ENCODE data around the gene VWA5A. TPM values are rescaled to one million over a fixed set of nuclear protein-coding genes. Genes with fewer than 3 reads are reported as not detected.

VWA5A gene
- polyA plus RNA-seq, 1 donor from 2014 or later = 82.2 TPM

GRCh38 chr11:124193221-124194010 lies 78.2 kb downstream of the VWA5A start:
- no peaks in the 10 kb centered on the region for H3K36me3 ChIP-seq (ENCODE audit: insufficient read depth, low read length)
- no peaks in the 10 kb centered on the region for H3F3A ChIP-seq (ENCODE audit: insufficient read depth, low read length, poor library complexity, severe bottlenecking)
- H3K27me3 ChIP-seq (ENCODE audit: insufficient read depth, low read depth, low read length) = no peaks in the 10 kb centered on the region
- H3K79me2 ChIP-seq (replicated peaks; ENCODE audit: insufficient read depth, low read length) = no peaks in the 10 kb centered on the region
- no peaks in the 10 kb centered on the region for H3K9me2 ChIP-seq (ENCODE audit: insufficient read depth, low read length)
- H3K4me2 ChIP-seq (ENCODE audit: low read length) = no peak overlapping the region
- H3K9me3 ChIP-seq (ENCODE audit: low read length) = no peaks in the 10 kb centered on the region
- no peak overlapping the region for H3K9ac ChIP-seq (ENCODE audit: low read length)
- H3K4me3 ChIP-seq (ENCODE audit: low read length) = no peak overlapping the region
- H2AFZ ChIP-seq (ENCODE audit: low read depth, low read length) = no peak overlapping the region
- H3K27ac ChIP-seq (ENCODE audit: low read length) = no peak overlapping the region
- H4K20me1 ChIP-seq (ENCODE audit: insufficient read depth) = no peaks in the 10 kb centered on the region
- no peak for TF ChIP-seq SMC3 (conservative IDR thresholded peaks at IDR 0.05; ENCODE audit: poor library complexity)
- no peak for TF ChIP-seq POLR2AphosphoS5 (IDR thresholded peaks at IDR 0.05)
- TF ChIP-seq EZH2 (IDR thresholded peaks at IDR 0.05; ENCODE audit: borderline replicate concordance, insufficient read depth, low read length, poor library complexity, severe bottlenecking) = no peak
- no peak for TF ChIP-seq EP300 (conservative IDR thresholded peaks at IDR 0.05; ENCODE audit: poor library complexity, severe bottlenecking)
- TF ChIP-seq, protein P1, sequence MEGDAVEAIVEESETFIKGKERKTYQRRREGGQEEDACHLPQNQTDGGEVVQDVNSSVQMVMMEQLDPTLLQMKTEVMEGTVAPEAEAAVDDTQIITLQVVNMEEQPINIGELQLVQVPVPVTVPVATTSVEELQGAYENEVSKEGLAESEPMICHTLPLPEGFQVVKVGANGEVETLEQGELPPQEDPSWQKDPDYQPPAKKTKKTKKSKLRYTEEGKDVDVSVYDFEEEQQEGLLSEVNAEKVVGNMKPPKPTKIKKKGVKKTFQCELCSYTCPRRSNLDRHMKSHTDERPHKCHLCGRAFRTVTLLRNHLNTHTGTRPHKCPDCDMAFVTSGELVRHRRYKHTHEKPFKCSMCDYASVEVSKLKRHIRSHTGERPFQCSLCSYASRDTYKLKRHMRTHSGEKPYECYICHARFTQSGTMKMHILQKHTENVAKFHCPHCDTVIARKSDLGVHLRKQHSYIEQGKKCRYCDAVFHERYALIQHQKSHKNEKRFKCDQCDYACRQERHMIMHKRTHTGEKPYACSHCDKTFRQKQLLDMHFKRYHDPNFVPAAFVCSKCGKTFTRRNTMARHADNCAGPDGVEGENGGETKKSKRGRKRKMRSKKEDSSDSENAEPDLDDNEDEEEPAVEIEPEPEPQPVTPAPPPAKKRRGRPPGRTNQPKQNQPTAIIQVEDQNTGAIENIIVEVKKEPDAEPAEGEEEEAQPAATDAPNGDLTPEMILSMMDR (IDR thresholded peaks at IDR 0.05; ENCODE audit: poor library complexity, severe bottlenecking) = no peak

GRCh38 chr11:124194293-124195188 lies 79.3 kb downstream of the VWA5A start:
- Histone ChIP-seq H3K9me3 (ENCODE audit: low read length) (no peaks in the 10 kb centered on the region), H3K36me3 (ENCODE audit: insufficient read depth, low read length) (no peaks in the 10 kb centered on the region), H3K4me2 (ENCODE audit: low read length) (no peak overlapping the region), H2AFZ (ENCODE audit: low read depth, low read length) (no peak overlapping the region), H3K79me2 (replicated peaks; ENCODE audit: insufficient read depth, low read length) (no peaks in the 10 kb centered on the region), H3K27me3 (ENCODE audit: insufficient read depth, low read depth, low read length) (no peaks in the 10 kb centered on the region), H3K27ac (ENCODE audit: low read length) (no peak overlapping the region), H4K20me1 (ENCODE audit: insufficient read depth) (no peaks in the 10 kb centered on the region), H3K9ac (ENCODE audit: low read length) (no peak overlapping the region), H3F3A (ENCODE audit: insufficient read depth, low read length, poor library complexity, severe bottlenecking) (no peaks in the 10 kb centered on the region), H3K4me3 (ENCODE audit: low read length) (no peak overlapping the region), H3K9me2 (ENCODE audit: insufficient read depth, low read length) (no peaks in the 10 kb centered on the region)
- TF ChIP-seq MXI1 (conservative IDR thresholded peaks at IDR 0.05; ENCODE audit: poor library complexity, severe bottlenecking) (no peak), EP300 (conservative IDR thresholded peaks at IDR 0.05; ENCODE audit: poor library complexity, severe bottlenecking) (no peak), EZH2 (IDR thresholded peaks at IDR 0.05; ENCODE audit: borderline replicate concordance, insufficient read depth, low read length, poor library complexity, severe bottlenecking) (no peak), REST (IDR thresholded peaks at IDR 0.05; ENCODE audit: borderline replicate concordance) (no peak), SMC3 (conservative IDR thresholded peaks at IDR 0.05; ENCODE audit: poor library complexity) (no peak), TAF1 (IDR thresholded peaks at IDR 0.05; ENCODE audit: low read depth) (no peak), POLR2AphosphoS5 (IDR thresholded peaks at IDR 0.05) (no peak), RAD21 (conservative IDR thresholded peaks at IDR 0.05) (no peak)
- TF ChIP-seq, protein P1 (IDR thresholded peaks at IDR 0.05; ENCODE audit: poor library complexity, severe bottlenecking) = no peak

All from neural cell (in vitro differentiated cells).